D341Med (cell line): ENCODE results near the gene MAST1.
"Not testable (repeated sequence)": the region's sequence is repeated elsewhere in the genome, so short reads cannot be mapped to it uniquely, and the experiment has no call there.

Experiments used
- DNase-seq: peaks from one replicate; pipeline ENCODE4 v3.0.0; 2012; ENCODE audit warnings: low spot score

MAST1 gene

GRCh38 chr19:12838182-12838885, at the start of gene MAST1:
Gene MAST1, plus strand, starts transcription at chr19:12838515. Its CDS starts 58 bp downstream, at chr19:12838573.
- DNase-seq: peak; percentile 89

DNA sequence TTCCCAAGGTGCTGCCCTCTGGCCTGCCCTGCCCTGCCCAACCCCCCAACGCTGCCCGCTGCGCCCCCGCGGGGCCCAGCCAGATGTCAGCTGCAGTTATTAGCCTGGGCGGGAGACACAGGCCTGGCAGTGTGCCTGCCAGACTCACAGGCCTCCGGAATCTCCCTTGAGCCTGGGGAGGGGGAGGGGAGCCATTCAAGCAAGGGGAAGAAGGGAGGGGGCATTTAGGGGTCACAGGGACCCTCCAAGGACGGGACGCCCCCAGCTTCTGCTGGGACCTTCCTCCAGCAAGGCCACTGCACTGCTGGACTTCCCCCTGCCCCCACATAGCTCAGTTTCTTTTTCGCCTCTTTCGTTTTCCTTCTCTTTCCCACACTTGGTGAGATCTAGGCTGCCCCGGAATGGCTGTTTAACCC, 49.6 kb upstream of the MAST1 start:
- DNase-seq: peak; percentile 77

DNA sequence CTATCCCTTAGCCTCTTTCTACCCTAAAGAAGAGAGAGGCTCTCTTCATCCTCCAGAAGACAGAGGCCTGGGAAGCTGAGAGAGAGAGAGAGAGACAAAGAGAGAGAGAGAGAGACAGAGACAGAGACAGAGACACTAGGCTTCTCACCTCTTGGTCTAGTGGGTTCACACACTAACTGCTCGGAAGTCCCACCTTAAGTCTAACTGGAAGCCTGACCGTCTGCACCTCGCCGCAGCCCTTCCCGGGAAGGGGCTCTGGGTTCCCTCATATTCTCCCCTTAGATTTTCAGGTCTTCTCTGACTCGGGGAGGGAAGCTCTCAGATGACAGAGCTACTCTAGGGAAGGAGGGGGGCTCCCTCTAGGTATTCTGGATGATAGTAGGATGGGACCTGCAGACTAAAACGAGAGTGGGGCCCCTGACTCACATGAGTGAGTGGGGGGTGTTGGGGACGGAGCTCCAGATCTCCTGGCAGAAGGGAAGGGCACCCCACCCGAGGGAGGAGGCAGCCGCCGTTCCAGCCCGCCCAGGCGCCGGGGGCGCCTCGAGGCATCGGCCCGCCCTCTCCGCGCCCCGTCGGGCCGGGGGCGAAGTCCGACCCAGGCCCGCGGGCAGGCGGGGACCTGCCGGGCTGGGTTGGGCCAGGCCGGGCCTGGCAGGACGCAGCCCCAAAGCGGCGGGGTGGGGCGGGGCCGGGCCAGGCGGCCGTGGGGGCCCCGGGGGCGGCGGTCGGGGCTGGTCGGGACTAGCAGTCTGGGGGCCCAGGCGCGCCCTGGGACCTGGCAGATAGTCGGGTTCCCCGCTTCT, 49.0 kb upstream of the MAST1 start:
- DNase-seq: no peak

DNA sequence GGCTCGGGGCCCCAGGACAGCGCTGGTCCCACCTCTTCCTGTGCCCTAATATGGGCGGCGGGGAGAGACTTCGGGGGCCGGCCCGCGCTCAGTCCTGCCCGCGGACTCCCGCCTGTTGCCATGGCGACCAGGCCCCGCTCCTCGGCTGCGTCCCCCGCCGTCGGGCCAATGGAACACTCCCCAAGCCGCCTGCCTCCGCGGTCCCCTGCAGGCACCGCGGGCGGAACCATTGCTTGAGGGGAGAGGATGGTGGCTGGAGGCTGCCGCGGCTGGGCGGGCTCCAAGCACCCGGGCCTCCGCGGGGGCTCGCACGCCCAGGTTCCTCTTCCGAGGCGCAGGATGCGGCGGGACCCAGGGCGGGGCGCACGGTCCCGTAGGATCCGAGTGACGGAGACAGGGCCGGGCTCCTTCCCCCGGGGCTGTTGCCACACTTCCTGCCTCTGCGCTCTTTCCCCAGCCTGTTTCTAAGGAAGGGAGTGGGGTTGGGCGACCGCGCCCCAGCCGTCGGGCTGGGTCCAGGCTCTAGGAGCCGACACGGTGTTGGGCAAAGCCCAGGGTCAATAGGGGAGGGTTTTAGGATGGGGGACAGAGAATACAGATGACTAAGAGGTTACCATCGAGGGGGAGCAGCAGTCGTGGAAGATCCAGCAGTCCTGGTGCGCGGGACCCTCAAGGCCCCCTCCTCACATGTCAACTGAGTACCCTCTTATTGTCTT, 48.3 kb upstream of the MAST1 start:
- DNase-seq: peak; percentile 95

DNA sequence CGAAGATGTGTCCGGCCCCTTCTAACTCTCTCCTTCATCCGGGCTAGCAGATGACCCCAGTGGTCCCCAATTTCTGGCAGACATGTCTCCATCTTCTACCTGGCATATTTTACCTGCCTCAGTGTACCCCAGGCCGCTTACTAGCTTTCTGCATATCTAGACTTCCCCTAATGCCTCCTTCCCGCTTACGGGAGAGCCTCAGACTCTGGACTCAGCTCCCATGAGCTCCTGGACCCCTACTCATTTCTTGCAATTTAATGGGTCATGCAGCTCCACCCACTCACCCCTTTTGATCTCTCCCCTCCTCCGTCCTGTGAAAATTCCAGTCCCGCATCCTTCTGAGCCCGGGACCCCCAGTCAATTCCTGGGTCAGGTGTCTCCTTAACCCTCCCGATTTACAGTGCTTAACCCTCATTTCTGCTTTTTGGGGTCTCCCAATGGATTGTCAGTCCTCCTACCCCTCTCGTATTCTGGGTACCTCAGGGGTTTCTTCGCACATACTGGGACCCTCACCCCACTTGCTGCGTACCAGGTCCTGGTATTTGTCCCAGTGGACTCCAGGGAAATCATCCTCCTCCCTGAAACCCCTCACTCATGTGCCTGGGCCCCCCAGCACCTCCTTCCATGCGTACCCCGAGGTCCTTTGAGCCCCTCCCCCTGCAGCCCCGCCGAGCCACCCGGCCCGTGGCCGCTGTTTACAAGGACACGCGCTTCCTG, 47.5 kb upstream of the MAST1 start:
- DNase-seq: no peak

DNA sequence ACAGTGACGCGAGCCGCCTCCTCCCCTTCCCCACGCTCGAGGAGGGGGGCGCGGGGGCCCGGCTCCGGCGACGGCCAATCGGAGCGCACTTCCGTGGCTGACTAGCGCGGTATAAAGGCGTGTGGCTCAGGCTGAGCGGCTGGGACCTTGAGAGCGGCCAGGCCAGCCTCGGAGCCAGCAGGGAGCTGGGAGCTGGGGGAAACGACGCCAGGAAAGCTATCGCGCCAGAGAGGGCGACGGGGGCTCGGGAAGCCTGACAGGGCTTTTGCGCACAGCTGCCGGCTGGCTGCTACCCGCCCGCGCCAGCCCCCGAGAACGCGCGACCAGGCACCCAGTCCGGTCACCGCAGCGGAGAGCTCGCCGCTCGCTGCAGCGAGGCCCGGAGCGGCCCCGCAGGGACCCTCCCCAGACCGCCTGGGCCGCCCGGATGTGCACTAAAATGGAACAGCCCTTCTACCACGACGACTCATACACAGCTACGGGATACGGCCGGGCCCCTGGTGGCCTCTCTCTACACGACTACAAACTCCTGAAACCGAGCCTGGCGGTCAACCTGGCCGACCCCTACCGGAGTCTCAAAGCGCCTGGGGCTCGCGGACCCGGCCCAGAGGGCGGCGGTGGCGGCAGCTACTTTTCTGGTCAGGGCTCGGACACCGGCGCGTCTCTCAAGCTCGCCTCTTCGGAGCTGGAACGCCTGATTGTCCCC, 46.8 kb upstream of the MAST1 start, which contains the start of gene JUNB:
JUNB (plus strand) TSS at position 142 of the 706 bp plus-strand sequence; CDS start at position 428, 286 bp downstream.
- peak; percentile 91 for DNase-seq

DNA sequence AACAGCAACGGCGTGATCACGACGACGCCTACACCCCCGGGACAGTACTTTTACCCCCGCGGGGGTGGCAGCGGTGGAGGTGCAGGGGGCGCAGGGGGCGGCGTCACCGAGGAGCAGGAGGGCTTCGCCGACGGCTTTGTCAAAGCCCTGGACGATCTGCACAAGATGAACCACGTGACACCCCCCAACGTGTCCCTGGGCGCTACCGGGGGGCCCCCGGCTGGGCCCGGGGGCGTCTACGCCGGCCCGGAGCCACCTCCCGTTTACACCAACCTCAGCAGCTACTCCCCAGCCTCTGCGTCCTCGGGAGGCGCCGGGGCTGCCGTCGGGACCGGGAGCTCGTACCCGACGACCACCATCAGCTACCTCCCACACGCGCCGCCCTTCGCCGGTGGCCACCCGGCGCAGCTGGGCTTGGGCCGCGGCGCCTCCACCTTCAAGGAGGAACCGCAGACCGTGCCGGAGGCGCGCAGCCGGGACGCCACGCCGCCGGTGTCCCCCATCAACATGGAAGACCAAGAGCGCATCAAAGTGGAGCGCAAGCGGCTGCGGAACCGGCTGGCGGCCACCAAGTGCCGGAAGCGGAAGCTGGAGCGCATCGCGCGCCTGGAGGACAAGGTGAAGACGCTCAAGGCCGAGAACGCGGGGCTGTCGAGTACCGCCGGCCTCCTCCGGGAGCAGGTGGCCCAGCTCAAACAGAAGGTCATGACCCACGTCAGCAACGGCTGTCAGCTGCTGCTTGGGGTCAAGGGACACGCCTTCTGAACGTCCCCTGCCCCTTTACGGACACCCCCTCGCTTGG, 46.1 kb upstream of the MAST1 start:
- peak; percentile 48 for DNase-seq

- DNase-seq: no peak
Measured at GRCh38 chr19:12792853-12793289, 45.4 kb upstream of the MAST1 start.

GRCh38 chr19:12793290-12794195, 44.8 kb upstream of the MAST1 start:
- DNase-seq: peak; percentile 93

GRCh38 chr19:12794196-12794941, 43.9 kb upstream of the MAST1 start:
- DNase-seq: no peak

DNA sequence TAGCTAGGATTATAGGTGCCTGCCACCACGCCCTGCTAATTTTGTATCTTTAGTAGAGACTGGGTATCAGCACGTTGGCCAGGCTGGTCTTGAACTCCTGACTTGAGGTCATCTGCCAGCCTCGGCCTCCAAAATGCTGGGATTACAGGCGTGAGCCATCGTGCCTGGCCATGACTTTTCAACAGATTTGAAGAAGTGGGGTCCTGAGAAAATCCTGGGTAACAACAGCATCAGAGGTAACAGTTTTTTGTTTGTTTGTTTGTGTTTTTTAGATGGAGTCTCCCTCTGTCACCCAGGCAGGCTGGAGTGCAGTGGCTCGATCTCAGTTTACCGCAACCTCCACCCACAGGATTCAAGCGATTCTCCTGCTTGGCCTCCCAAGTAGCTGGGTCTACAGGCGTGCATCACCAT, 43.3 kb upstream of the MAST1 start:
- DNase-seq: no peak

GRCh38 chr19:12796146-12797071, 41.9 kb upstream of the MAST1 start:
- peak; percentile 73 for DNase-seq

- DNase-seq: no peak
Measured at GRCh38 chr19:12797141-12797587, 41.2 kb upstream of the MAST1 start.

- DNase-seq: not testable (repeated sequence)
Measured at GRCh38 chr19:12797607-12798006, 40.7 kb upstream of the MAST1 start.

DNA sequence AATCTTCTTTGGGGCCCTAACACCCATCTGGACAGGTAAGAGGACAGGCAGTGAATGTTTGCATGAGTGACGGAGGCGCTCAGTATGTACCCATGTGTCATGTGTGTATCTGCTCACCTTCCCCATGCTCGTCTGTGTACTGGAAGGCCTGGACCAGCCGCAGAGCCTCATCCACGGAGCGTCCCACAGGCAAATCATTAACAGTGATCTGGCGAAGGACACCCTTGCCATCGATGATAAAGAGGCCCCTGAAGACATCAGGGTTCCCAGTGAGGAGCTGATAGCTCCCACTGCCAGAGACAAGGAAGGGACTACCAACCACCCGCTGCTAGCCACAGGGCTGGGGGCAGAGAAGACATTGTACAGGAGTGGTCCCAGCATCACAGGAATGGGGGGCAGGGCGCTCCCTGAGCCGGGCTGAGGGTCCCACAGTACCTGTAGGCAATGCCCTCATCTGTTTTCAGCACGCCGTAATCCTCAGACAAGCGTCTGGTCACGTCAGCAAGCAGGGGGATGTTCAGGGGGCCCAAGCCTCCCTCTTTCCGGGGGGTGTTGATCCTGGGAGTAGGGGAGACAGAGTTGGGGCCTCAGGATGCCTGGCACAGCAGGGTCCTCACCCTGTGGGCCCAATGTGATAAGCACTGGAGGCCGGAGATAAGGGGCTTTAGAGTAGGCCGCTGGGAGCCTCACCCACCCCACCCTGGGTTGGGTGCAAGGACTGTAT, 38.4 kb upstream of the MAST1 start:
- no peak for DNase-seq

- no peak for DNase-seq
Measured at GRCh38 chr19:12800466-12800770, 37.9 kb upstream of the MAST1 start.

- DNase-seq: no peak
Measured at GRCh38 chr19:12800923-12801465, 37.3 kb upstream of the MAST1 start.
